ENCODE results near the gene HS3ST6.

Gene HS3ST6

GRCh38 chr16:1912215-1912543 is 6.0 kb downstream of the HS3ST6 start:
- DNase-seq (ENCODE audit: extremely low spot score), result no peak
- POLR2A ChIA-PET, result no interaction called here
- CTCF ChIA-PET, result no interaction called here
- TF ChIP-seq CTCF (IDR thresholded peaks at IDR 0.05; ENCODE audit: control extremely low read depth, extremely low read depth, low read depth, missing control alignments), result no peak

- CTCF ChIA-PET, result no interaction called here
- no peak for TF ChIP-seq CTCF (IDR thresholded peaks at IDR 0.05; ENCODE audit: control extremely low read depth, extremely low read depth, low read depth, missing control alignments)
- no peak for DNase-seq (ENCODE audit: extremely low spot score)
- POLR2A ChIA-PET, result no interaction called here
These were observed 6.6 kb downstream of the HS3ST6 start for GRCh38 chr16:1911467-1912214.

- ChIA-PET POLR2A (no interaction called here), CTCF (interaction anchor here (1.3 to 1.4 kb wide), 2 partner anchors 12 to 46 kb away, joined by 3 read pairs; no protein-coding TSS in a partner anchor)
- no peak for TF ChIP-seq CTCF (IDR thresholded peaks at IDR 0.05; ENCODE audit: control extremely low read depth, extremely low read depth, low read depth, missing control alignments)
- DNase-seq (ENCODE audit: extremely low spot score), result no peak
These were observed 8.5 kb downstream of the HS3ST6 start for GRCh38 chr16:1909561-1910231.

GRCh38 chr16:1908983-1909382 is 9.2 kb downstream of the HS3ST6 start:
- ChIA-PET CTCF (interaction anchor here (1.3 to 1.4 kb wide), 2 partner anchors 11 to 45 kb away, joined by 3 read pairs; no protein-coding TSS in a partner anchor), POLR2A (interaction anchor here (0.7 kb wide), 1 partner anchor 246 kb away, joined by 3 read pairs; the partner anchor contains the start of gene TRAF7)
- DNase-seq (ENCODE audit: extremely low spot score), result no peak
- TF ChIP-seq CTCF (IDR thresholded peaks at IDR 0.05; ENCODE audit: control extremely low read depth, extremely low read depth, low read depth, missing control alignments), result no peak

GRCh38 chr16:1908184-1908583 is 10.0 kb downstream of the HS3ST6 start:
- no peak for DNase-seq (ENCODE audit: extremely low spot score)
- CTCF ChIA-PET, result interaction anchor here (1.4 to 2.6 kb wide), 2 partner anchors 15 to 44 kb away, joined by 3 to 7 read pairs; no protein-coding TSS in a partner anchor
- POLR2A ChIA-PET, result no interaction called here
- no peak for TF ChIP-seq CTCF (IDR thresholded peaks at IDR 0.05; ENCODE audit: control extremely low read depth, extremely low read depth, low read depth, missing control alignments)

- ChIA-PET CTCF (interaction anchor here (2.6 kb wide), 1 partner anchor 16 kb away, joined by 7 read pairs; no protein-coding TSS in a partner anchor), POLR2A (no interaction called here)
These were observed 10.9 kb downstream of the HS3ST6 start for GRCh38 chr16:1907226-1907860.

More at GRCh38 chr16:1907226-1907860, 10.9 kb downstream of the HS3ST6 start:
- no peak for TF ChIP-seq CTCF (IDR thresholded peaks at IDR 0.05; ENCODE audit: control extremely low read depth, extremely low read depth, low read depth, missing control alignments)
- DNase-seq (ENCODE audit: extremely low spot score), result no peak
